Parathyroid adenoma (tissue), 2 donors: ENCODE measurements around the gene ZNF316.

Experiments
- H2AFZ ChIP-seq: fragments of 300-600 bp; sonication (generic); one replicate; pipeline ENCODE4 v1.7.0; 2017; ENCODE audit warnings: antibody characterized with exemption, mild to moderate bottlenecking
- H3K27ac ChIP-seq: fragments of 300-600 bp; sonication (generic); one replicate; pipeline ENCODE4 v1.7.0; 2017
- H3K27me3 ChIP-seq: fragments of 300-600 bp; sonication (generic); one replicate; pipeline ENCODE4 v1.7.0; 2017; ENCODE audit warnings: low read length; ENCODE audit not compliant: control insufficient read depth, insufficient read depth
- H3K36me3 ChIP-seq: fragments of 300-600 bp; sonication (generic); one replicate; pipeline ENCODE4 v1.7.0; 2017; ENCODE audit warnings: low read length; ENCODE audit not compliant: control insufficient read depth, insufficient read depth
- H3K4me1 ChIP-seq: fragments of 300-600 bp; sonication (generic); one replicate; pipeline ENCODE4 v1.7.0; 2017; ENCODE audit warnings: control low read depth
- H3K4me2 ChIP-seq: fragments of 300-600 bp; sonication (generic); one replicate; pipeline ENCODE4 v1.7.0; 2017; ENCODE audit warnings: low read length
- H3K4me3 ChIP-seq: fragments of 300-600 bp; sonication (generic); one replicate; pipeline ENCODE4 v1.7.0; 2017; ENCODE audit warnings: low read depth, low read length
- H3K79me2 ChIP-seq: fragments of 300-600 bp; sonication (generic); one replicate; pipeline ENCODE4 v1.7.0; 2017; ENCODE audit warnings: control low read depth
- H3K9ac ChIP-seq: fragments of 300-600 bp; sonication (generic); one replicate; pipeline ENCODE4 v1.7.0; 2017; ENCODE audit warnings: mild to moderate bottlenecking
- H3K9me3 ChIP-seq: fragments of 300-600 bp; sonication (generic); one replicate; pipeline ENCODE4 v1.7.0; 2017; ENCODE audit warnings: low read length; ENCODE audit not compliant: control insufficient read depth
- TF ChIP-seq, protein P1 (sequence below): fragments of 300-600 bp; sonication (generic); IDR thresholded peaks from one replicate; pipeline ENCODE4 v1.7.0; 2017; ENCODE audit warnings: antibody characterized with exemption, mild to moderate bottlenecking
- donor health status: primary hyperparathyroidism.

ZNF316 gene

DNA sequence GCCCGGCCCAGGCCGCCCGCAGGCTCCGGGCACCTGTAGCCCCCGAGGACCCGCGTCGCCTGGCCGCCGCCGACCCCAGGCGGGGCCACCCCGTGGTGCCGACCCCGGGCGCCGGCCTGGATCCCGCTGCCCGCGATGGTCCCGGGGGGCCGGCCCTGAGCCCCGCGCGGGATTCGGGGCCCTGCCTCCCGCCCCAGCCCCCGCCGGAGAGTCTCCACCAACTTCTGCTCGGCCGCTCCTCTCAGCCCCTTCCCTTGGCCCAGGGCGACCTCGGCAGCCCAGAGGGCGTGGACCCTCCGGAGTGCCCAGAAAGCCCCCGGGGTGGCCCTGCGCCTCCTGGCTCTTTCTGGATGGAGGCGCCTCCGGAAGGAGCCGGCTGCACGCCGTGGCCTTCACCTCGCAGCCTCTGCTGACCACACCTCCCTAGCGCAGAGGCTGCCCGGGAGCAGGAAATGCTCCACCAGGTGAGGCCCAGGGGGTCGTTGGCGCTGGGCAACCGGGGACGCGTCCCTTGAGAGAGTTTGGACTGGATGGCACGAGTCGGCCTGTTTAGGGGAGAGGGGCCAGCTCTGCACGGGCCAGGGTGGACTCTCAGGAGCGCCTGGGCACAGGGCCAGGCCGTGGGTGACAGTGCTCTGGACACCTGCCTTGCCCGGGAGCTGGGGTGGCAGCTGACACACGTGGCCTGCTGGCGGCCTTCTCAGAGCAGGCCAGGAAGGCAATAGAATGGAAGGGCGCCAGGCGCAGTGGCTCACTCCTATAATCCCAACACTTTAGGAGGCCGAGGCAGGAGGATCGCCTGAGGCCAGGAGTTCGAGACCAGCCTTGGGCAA is 21.2 kb upstream of the ZNF316 start:
- Histone ChIP-seq H3K27me3 (no peaks in the 10 kb centered on the region), H3K9me3 (no peaks in the 10 kb centered on the region), H3K9ac (no peak overlapping the region), H2AFZ (peak overlapping the region; percentile 70), H3K4me3 (peak overlapping the region; percentile 47), H3K36me3 (no peaks in the 10 kb centered on the region), H3K4me2 (peak overlapping the region; percentile 91), H3K27ac (no peak overlapping the region), H3K4me1 (peaks cover 2% of the 10 kb centered on the region), H3K79me2 (no peaks in the 10 kb centered on the region)
- TF ChIP-seq, protein P1, sequence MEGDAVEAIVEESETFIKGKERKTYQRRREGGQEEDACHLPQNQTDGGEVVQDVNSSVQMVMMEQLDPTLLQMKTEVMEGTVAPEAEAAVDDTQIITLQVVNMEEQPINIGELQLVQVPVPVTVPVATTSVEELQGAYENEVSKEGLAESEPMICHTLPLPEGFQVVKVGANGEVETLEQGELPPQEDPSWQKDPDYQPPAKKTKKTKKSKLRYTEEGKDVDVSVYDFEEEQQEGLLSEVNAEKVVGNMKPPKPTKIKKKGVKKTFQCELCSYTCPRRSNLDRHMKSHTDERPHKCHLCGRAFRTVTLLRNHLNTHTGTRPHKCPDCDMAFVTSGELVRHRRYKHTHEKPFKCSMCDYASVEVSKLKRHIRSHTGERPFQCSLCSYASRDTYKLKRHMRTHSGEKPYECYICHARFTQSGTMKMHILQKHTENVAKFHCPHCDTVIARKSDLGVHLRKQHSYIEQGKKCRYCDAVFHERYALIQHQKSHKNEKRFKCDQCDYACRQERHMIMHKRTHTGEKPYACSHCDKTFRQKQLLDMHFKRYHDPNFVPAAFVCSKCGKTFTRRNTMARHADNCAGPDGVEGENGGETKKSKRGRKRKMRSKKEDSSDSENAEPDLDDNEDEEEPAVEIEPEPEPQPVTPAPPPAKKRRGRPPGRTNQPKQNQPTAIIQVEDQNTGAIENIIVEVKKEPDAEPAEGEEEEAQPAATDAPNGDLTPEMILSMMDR, result no peak

DNA sequence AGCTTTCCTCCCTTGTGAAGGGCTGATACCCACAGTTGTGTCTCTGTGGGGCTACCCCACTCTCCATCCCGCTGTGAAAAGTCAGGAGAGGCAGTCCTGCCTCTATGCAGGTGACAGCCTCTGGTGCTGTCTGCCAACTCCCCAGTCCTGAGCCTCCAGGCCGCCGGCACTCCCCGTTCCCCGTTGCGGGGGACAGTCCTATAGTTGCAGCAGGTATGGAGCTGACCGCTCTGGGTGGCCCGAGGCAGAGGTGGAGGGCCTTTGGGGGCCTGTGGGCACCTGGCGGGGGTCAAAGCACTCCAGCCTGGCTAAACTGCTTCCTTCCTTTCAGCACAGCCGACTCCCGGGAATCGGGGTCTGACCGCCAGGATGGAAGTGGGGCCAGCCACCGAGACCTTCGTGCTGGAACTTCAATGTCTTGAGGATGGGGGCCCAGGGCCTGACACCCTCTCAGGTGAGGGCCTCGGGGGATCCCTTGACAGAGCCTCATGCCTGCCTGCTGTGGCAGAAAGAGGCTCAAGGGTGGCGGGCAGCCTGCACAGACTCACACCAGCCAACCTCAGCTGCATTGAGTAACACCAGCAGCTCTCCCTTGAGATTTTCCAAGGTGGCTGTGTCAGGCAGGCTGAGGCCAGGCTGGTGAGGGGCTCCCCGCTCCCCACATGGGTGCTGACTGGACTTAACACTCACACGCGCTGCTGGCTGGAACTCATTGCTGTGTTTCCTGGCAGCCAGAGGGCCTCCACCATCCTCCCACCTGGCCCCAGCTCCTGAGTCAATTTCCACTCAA is 20.1 kb upstream of the ZNF316 start:
- H3K9ac ChIP-seq, result no peak overlapping the region
- no peaks in the 10 kb centered on the region for H3K27me3 ChIP-seq
- H3K9me3 ChIP-seq, result no peaks in the 10 kb centered on the region
- peaks cover 2% of the 10 kb centered on the region for H3K4me1 ChIP-seq
- no peaks in the 10 kb centered on the region for H3K36me3 ChIP-seq
- TF ChIP-seq, protein P1, result no peak
- no peak overlapping the region for H3K4me2 ChIP-seq
- no peak overlapping the region for H2AFZ ChIP-seq
- H3K27ac ChIP-seq, result no peak overlapping the region
- no peaks in the 10 kb centered on the region for H3K79me2 ChIP-seq
- no peak overlapping the region for H3K4me3 ChIP-seq

DNA sequence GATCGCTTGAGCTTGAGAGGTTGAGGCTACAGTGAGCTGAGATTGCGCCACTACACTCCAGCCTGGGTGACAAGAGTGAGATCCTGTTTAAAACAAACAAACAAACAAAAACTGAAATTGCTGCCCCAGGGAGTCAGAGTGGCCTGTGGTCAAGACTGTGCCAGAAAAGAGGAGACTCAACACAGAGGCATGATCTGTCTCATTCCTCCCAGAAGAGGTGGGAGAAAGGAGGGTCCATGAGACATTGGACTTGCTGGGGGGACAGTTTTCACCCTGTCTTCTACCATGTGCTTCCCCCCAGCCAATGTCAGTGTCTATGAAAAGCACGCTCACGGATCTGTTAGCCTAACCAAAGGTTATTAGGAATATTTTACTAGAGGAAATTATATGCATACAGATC is 18.5 kb upstream of the ZNF316 start:
- Histone ChIP-seq H3K9ac (no peak overlapping the region), H3K4me3 (no peak overlapping the region), H2AFZ (no peak overlapping the region), H3K36me3 (no peaks in the 10 kb centered on the region), H3K9me3 (no peaks in the 10 kb centered on the region), H3K27me3 (no peaks in the 10 kb centered on the region), H3K27ac (no peak overlapping the region), H3K79me2 (no peaks in the 10 kb centered on the region), H3K4me2 (no peak overlapping the region), H3K4me1 (peaks cover 2% of the 10 kb centered on the region)
- TF ChIP-seq, protein P1, result no peak

DNA sequence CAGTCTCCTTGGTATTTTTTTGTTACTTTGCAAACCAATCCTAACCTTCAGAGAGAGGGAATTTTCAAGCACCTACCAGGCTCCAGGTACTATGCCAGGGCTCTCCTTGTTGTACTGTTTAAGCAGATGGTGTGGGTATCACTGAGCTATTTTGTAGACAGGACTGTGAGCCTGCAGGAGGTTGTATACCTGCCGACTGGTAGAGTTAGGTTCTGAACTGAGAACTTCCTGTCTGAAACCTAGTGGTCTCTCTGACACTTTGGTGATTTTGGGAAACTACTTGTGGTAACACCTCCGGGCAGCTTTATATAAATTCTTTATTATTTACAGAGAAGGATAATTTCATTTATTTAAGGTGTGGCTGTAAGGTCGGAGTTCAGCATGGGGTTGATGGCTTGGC is 17.2 kb upstream of the ZNF316 start:
- Histone ChIP-seq H3K27me3 (no peaks in the 10 kb centered on the region), H3K9me3 (no peaks in the 10 kb centered on the region), H2AFZ (no peak overlapping the region), H3K27ac (no peak overlapping the region), H3K4me2 (no peak overlapping the region), H3K36me3 (no peaks in the 10 kb centered on the region), H3K4me1 (peaks cover 2% of the 10 kb centered on the region), H3K9ac (no peak overlapping the region), H3K79me2 (no peaks in the 10 kb centered on the region), H3K4me3 (no peak overlapping the region)
- TF ChIP-seq, protein P1, result no peak
